ENCODE results near the gene NUTM1. TPM values are rescaled to one million over a fixed set of nuclear protein-coding genes. Genes with fewer than 3 reads are reported as not detected.

NUTM1 gene
- total and polyA plus RNA-seq, 2 of the 13 experiments (the other 11 are each of a cell fraction or from before 2014, with no cell fraction given): not detected

- TF ChIP-seq ATRX (CRISPR knock-in tag; IDR thresholded peaks at IDR 0.05; ENCODE audit: borderline replicate concordance) (no peak), AKAP8 (CRISPR knock-in tag; IDR thresholded peaks at IDR 0.05) (peak; percentile 69; the same call in 1 of the 2 replicates), ARID4A (CRISPR knock-in tag; IDR thresholded peaks at IDR 0.05; ENCODE audit: borderline replicate concordance) (peak; percentile 86), ZBTB7A (CRISPR knock-in tag; IDR thresholded peaks at IDR 0.05) (no peak; the same call in 1 of the 2 replicates), DBP (CRISPR knock-in tag; IDR thresholded peaks at IDR 0.05; ENCODE audit: not compliant biosample characterization) (no peak), ZNF10 (CRISPR knock-in tag; IDR thresholded peaks at IDR 0.05; ENCODE audit: borderline replicate concordance, low read depth) (no peak), ZNF558 (CRISPR knock-in tag; IDR thresholded peaks at IDR 0.05; ENCODE audit: borderline replicate concordance) (peak; percentile 59; the same call in 1 of the 2 replicates), ZNF766 (CRISPR knock-in tag; IDR thresholded peaks at IDR 0.05; ENCODE audit: borderline replicate concordance) (no peak), WIZ (CRISPR knock-in tag; IDR thresholded peaks at IDR 0.05) (0 out of 2 replicates have a peak, but pooled peaks have one; percentile 66), FOXK2 (IDR thresholded peaks at IDR 0.05) (no peak), NFAT5 (CRISPR knock-in tag; IDR thresholded peaks at IDR 0.05) (no peak), CREM (IDR thresholded peaks at IDR 0.05) (no peak), CREM (CRISPR knock-in tag; IDR thresholded peaks at IDR 0.05) (no peak), ETV5 (CRISPR knock-in tag; IDR thresholded peaks at IDR 0.05; ENCODE audit: borderline replicate concordance) (peak; percentile 43; the same call in 1 of the 2 replicates), ZNF605 (CRISPR knock-in tag; IDR thresholded peaks at IDR 0.05) (peak; percentile 61)
Observed at GRCh38 chr15:34367101-34368081, 24.3 kb downstream of the NUTM1 start, which contains the start of gene LPCAT4 (continued).
